ENCODE measurements around the gene CFAP126. TPM values are rescaled to one million over a fixed set of nuclear protein-coding genes. Genes with fewer than 3 reads are reported as not detected.
"Not testable (repeated sequence)": the region's sequence is repeated elsewhere in the genome, so short reads cannot be mapped to it uniquely, and the experiment has no call there.

The CFAP126 gene
- total and polyA plus RNA-seq, 5 donors from 2014 or later: not detected

DNA sequence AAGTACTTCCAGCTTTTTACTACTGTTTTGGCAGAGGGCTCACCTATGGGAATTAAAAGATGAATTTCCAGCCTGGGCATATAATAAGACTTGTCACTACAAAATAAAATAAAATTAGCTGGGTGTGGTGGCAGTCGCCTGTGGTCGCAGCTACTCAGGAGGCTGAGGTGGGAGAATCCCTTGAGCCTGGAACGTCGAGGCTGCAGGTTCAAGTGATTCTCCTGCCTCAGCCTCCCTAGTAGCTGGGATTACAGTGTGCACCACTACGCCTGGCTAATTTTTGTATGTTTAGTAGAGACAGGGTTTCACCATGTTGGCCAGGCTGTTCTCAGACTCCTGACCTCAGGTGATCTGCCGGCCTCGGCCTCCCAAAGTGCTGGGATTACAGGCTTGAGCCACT is 23.5 kb upstream of the CFAP126 start:
- peaks cover 0 to 44% (median 17%) of the 10 kb centered on the region in 4 donors for H3K4me1 Mint-ChIP-seq
- H3K9me3 Mint-ChIP-seq; H3K27me3 ChIP-seq (ENCODE audit: control insufficient read depth, insufficient read depth, low read length); H3K36me3 ChIP-seq (ENCODE audit: control insufficient read depth, insufficient read depth, low read length); ATAC-seq (ENCODE audit: low read depth in 2 of 2); DNase-seq; H3K9me3 ChIP-seq (ENCODE audit: control insufficient read depth in 2 of 2, low read length in 2 of 2); H3K27me3 Mint-ChIP-seq; H3K27ac ChIP-seq (ENCODE audit: insufficient read depth, low read length, poor library complexity, severe bottlenecking); H3K36me3 Mint-ChIP-seq: not testable (repeated sequence)
- peak overlapping the region; percentile 30 to 98 (median 74) for H3K4me3 Mint-ChIP-seq
- peak overlapping the region in 2 of 3 donors; percentile 99 for H3K27ac Mint-ChIP-seq
- Histone ChIP-seq H3K4me3 (ENCODE audit: low read depth, low read length) (peak overlapping the region; percentile 72), H3K4me1 (ENCODE audit: control insufficient read depth, insufficient read depth, low read length, poor library complexity, severe bottlenecking) (peaks cover 11% of the 10 kb centered on the region)

DNA sequence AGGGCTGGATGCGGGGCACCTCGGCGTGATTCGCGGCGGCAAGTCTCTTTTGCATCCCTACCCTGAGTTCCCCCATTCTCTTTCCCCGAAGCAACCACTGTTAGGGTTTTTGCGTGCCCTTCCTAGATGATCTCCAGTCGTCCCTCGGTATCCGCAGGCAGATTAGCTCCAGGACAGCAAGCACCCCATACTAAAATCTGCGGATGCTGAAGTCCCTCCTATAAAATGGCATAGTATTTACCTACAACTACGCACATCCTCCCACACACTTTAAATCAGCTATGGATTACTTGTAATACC is 22.8 kb upstream of the CFAP126 start:
- no peaks in the 10 kb centered on the region for H3K9me3 Mint-ChIP-seq
- peaks cover 0 to 45% (median 19%) of the 10 kb centered on the region in 4 donors for H3K4me1 Mint-ChIP-seq
- H3K4me3 Mint-ChIP-seq: peak overlapping the region; percentile 92 to 98 (median 92)
- Histone ChIP-seq H3K36me3 (ENCODE audit: control insufficient read depth, insufficient read depth, low read length) (no peaks in the 10 kb centered on the region), H3K4me1 (ENCODE audit: control insufficient read depth, insufficient read depth, low read length, poor library complexity, severe bottlenecking) (peaks cover 11% of the 10 kb centered on the region), H3K9me3 (ENCODE audit: control insufficient read depth in 2 of 2, low read length in 2 of 2) (no peaks in the 10 kb centered on the region), H3K4me3 (ENCODE audit: low read depth, low read length) (peak overlapping the region; percentile 72), H3K27ac (ENCODE audit: insufficient read depth, low read length, poor library complexity, severe bottlenecking) (peak overlapping the region; percentile 89), H3K27me3 (ENCODE audit: control insufficient read depth, insufficient read depth, low read length) (no peaks in the 10 kb centered on the region)
- ATAC-seq (ENCODE audit: low read depth in 2 of 2): peak; percentile 4 to 12
- H3K27ac Mint-ChIP-seq: peak overlapping the region; percentile 97 to 99 (median 99)
- H3K27me3 Mint-ChIP-seq: no peaks in the 10 kb centered on the region
- H3K36me3 Mint-ChIP-seq: no peaks in the 10 kb centered on the region
- DNase-seq: peak in 1 of 3 donors; percentile 49

DNA sequence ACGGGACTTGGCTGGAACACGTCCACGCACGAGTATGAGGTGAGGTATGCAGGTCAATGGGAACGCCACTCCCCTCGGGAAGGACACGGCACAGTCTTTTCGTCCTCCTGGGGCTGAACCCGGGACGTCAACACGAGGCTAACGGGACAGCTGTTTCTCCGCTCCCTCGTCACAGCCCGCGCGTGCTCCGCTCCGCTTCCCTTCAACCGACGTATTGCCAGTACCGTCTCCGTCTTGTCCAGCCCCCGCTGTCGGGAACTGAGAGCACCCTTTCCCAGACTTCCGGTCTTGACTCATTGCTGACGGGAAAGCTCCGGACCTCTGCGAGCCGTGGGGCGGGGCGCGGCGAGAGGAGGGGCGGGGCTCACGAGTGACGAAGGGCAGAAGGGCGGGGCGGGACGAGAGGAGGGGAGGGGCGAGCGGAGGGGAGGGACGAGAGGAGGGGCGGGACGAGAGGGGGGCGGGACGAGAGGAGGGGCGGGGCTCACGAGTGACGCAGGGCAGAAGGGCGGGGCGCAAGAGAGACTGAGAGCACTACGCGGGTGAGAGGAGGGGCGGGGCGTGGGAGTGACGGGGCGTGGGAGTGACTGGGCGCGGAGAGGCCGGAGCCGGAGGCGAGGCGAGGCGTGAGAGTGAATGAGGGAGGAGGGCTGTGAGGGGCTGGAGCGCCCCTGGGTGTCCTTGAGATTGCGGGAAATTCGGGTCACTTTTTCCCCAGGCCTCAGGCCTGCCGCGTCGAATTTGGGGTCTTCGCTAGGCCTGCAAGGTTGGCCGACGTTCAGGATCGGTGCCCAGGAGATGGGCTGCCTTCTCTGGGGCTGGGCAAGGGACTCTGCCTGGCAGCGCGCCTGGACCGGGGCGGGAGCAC is 22.2 kb upstream of the CFAP126 start:
- Mint-ChIP-seq H3K4me3 (peak overlapping the region; percentile 92 to 98 (median 92)), H3K36me3 (no peaks in the 10 kb centered on the region), H3K9me3 (no peaks in the 10 kb centered on the region), H3K27me3 (no peaks in the 10 kb centered on the region), H3K4me1 (peaks cover 0 to 45% (median 19%) of the 10 kb centered on the region in 4 donors), H3K27ac (peak overlapping the region; percentile 97 to 99 (median 99))
- H3K27me3 ChIP-seq (ENCODE audit: control insufficient read depth, insufficient read depth, low read length): no peaks in the 10 kb centered on the region
- peak overlapping the region; percentile 85 for H3K4me3 ChIP-seq (ENCODE audit: low read depth, low read length)
- peak overlapping the region; percentile 89 for H3K27ac ChIP-seq (ENCODE audit: insufficient read depth, low read length, poor library complexity, severe bottlenecking)
- DNase-seq: peak; percentile 92 to 95 (median 92)
- peak; percentile 89 to 90 for ATAC-seq (ENCODE audit: low read depth in 2 of 2)
- no peaks in the 10 kb centered on the region for H3K9me3 ChIP-seq (ENCODE audit: control insufficient read depth in 2 of 2, low read length in 2 of 2)
- H3K36me3 ChIP-seq (ENCODE audit: control insufficient read depth, insufficient read depth, low read length): no peaks in the 10 kb centered on the region
- H3K4me1 ChIP-seq (ENCODE audit: control insufficient read depth, insufficient read depth, low read length, poor library complexity, severe bottlenecking): peaks cover 11% of the 10 kb centered on the region

DNA sequence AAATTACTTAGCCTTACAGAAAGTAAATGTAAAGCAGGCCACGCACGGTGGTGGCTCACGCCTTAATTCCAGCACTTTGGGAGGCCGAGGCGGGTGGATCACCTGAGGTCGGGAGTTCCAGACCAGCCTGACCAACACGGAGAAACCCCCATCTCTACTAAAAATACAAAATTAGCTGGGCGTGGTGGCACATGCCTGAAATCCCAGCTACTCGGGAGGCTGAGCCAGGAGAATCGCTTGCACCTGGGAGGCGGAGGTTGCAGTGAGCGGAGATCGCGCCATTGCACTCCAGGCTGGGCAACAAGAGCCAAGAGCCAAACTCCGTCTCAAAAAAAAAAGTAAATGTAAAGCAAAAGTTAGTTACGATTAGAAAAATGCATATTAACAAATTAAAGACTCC is 21.5 kb upstream of the CFAP126 start:
- Histone ChIP-seq H3K4me3 (ENCODE audit: low read depth, low read length) (peak overlapping the region; percentile 85), H3K27ac (ENCODE audit: insufficient read depth, low read length, poor library complexity, severe bottlenecking) (peak overlapping the region; percentile 89), H3K4me1 (ENCODE audit: control insufficient read depth, insufficient read depth, low read length, poor library complexity, severe bottlenecking) (peaks cover 11% of the 10 kb centered on the region)
- H3K4me1 Mint-ChIP-seq: peaks cover 0 to 45% (median 20%) of the 10 kb centered on the region in 4 donors
- not testable (repeated sequence) for H3K36me3 ChIP-seq (ENCODE audit: control insufficient read depth, insufficient read depth, low read length); ATAC-seq (ENCODE audit: low read depth in 2 of 2); H3K9me3 Mint-ChIP-seq; H3K36me3 Mint-ChIP-seq; H3K27me3 ChIP-seq (ENCODE audit: control insufficient read depth, insufficient read depth, low read length); H3K9me3 ChIP-seq (ENCODE audit: control insufficient read depth in 2 of 2, low read length in 2 of 2); H3K27me3 Mint-ChIP-seq; DNase-seq
- H3K27ac Mint-ChIP-seq: peak overlapping the region; percentile 84 to 99 (median 99)
- H3K4me3 Mint-ChIP-seq: peak overlapping the region; percentile 92 to 98 (median 92)

DNA sequence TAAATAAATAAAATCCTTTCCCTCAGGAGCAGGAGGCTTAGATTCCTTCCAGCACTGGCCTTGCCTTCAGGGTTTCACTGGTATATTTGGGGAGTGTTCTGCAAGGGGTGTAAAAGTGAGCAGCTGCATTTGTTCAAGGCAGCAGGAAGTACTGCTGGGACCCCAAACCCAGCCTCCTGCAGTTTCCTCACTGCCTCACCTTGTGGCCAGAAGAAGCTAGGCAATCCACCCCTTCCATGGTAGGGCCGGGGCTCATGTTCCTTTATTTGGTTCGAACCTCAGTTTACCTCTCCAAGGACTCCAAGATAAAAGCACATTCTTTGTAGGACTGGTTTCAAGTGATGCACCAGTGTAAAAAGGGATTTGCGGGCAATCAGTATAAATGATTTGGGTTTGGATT is 21.0 kb upstream of the CFAP126 start:
- Histone ChIP-seq H3K36me3 (ENCODE audit: control insufficient read depth, insufficient read depth, low read length) (no peaks in the 10 kb centered on the region), H3K4me1 (ENCODE audit: control insufficient read depth, insufficient read depth, low read length, poor library complexity, severe bottlenecking) (peaks cover 11% of the 10 kb centered on the region), H3K27ac (ENCODE audit: insufficient read depth, low read length, poor library complexity, severe bottlenecking) (no peak overlapping the region), H3K27me3 (ENCODE audit: control insufficient read depth, insufficient read depth, low read length) (no peaks in the 10 kb centered on the region), H3K4me3 (ENCODE audit: low read depth, low read length) (no peak overlapping the region), H3K9me3 (ENCODE audit: control insufficient read depth in 2 of 2, low read length in 2 of 2) (no peaks in the 10 kb centered on the region)
- ATAC-seq (ENCODE audit: low read depth in 2 of 2) (no peak), DNase-seq (no peak)
- Mint-ChIP-seq H3K27me3 (no peaks in the 10 kb centered on the region), H3K27ac (peak overlapping the region in 2 of 3 donors; percentile 99), H3K36me3 (no peaks in the 10 kb centered on the region), H3K4me3 (peak overlapping the region; percentile 92 to 98 (median 92)), H3K4me1 (peaks cover 0 to 45% (median 21%) of the 10 kb centered on the region in 4 donors), H3K9me3 (no peaks in the 10 kb centered on the region)

DNA sequence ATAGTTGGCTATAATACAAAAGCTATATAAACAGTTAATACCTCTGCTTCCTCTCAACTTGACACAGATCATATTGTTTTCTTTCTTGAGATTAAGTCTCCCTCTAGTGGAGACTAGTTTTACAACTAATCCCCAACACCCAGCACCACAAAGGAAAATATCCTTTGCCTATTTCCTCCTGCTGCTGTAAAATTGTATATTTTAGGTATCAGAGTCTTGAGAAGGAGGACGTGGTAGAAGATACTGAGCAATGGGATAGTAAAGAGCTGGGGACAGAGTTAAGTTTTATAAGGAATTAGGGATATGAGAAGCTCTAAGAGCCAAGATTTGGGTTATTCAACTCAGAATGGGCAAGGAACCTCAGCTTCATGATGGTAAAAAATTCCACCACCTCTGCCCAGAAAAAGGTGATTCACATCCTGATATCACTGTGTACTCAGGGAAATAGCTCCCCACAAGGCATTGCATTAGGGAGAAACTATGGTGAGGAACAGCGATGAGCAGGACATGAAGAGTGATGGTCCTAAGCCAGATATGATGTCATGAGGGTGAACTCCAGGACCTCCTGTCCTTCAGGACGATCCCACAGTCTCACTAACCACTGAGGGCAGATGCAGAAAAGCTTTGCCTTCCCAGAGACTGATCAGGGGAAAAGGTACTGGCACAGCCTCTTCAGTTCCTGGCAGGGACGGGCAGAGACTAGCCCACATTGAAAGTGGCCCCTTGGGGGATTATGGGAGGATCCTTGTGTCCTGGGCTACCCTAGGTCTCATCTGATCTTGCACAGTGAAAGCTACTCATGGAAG is 14.7 kb upstream of the CFAP126 start:
- peaks cover 4 to 21% (median 12%) of the 10 kb centered on the region in 4 donors for H3K4me1 Mint-ChIP-seq
- Histone ChIP-seq H3K4me3 (ENCODE audit: low read depth, low read length) (no peak overlapping the region), H3K36me3 (ENCODE audit: control insufficient read depth, insufficient read depth, low read length) (no peaks in the 10 kb centered on the region), H3K27ac (ENCODE audit: insufficient read depth, low read length, poor library complexity, severe bottlenecking) (no peak overlapping the region), H3K9me3 (ENCODE audit: control insufficient read depth in 2 of 2, low read length in 2 of 2) (no peaks in the 10 kb centered on the region), H3K4me1 (ENCODE audit: control insufficient read depth, insufficient read depth, low read length, poor library complexity, severe bottlenecking) (no peaks in the 10 kb centered on the region), H3K27me3 (ENCODE audit: control insufficient read depth, insufficient read depth, low read length) (no peaks in the 10 kb centered on the region)
- ATAC-seq (ENCODE audit: low read depth in 2 of 2): peak; percentile 77 to 78
- DNase-seq: peak in 2 of 3 donors; percentile 59 to 73
- no peaks in the 10 kb centered on the region for H3K27me3 Mint-ChIP-seq
- no peaks in the 10 kb centered on the region for H3K9me3 Mint-ChIP-seq
- no peaks in the 10 kb centered on the region for H3K36me3 Mint-ChIP-seq
- peak overlapping the region in 1 of 4 donors; percentile 16 for H3K4me3 Mint-ChIP-seq
- peak overlapping the region in 1 of 3 donors; percentile 77 for H3K27ac Mint-ChIP-seq

DNA sequence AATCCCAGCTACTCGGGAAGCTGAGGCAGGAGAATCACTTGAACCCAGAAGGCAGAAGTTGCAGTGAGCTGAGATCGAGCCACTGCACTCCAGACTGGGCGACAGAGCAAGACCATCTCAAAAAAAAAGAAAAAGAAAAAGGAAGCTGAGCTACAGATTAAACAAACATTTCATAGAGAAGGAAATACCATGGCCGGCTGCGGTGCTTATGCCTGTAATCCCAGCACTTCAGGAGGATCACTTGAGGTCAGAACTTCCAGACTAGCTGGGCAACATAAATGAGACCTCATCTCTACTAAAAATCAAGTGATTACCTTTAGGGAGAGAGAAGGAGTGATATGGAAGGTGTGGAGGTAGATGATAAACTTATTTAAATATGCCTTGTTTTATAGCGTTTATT is 14.0 kb upstream of the CFAP126 start:
- no peak for ATAC-seq (ENCODE audit: low read depth in 2 of 2)
- H3K27me3 Mint-ChIP-seq: no peaks in the 10 kb centered on the region
- H3K4me3 Mint-ChIP-seq: no peak overlapping the region
- H3K36me3 Mint-ChIP-seq: no peaks in the 10 kb centered on the region
- Histone ChIP-seq H3K27ac (ENCODE audit: insufficient read depth, low read length, poor library complexity, severe bottlenecking) (no peak overlapping the region), H3K27me3 (ENCODE audit: control insufficient read depth, insufficient read depth, low read length) (no peaks in the 10 kb centered on the region), H3K9me3 (ENCODE audit: control insufficient read depth in 2 of 2, low read length in 2 of 2) (no peaks in the 10 kb centered on the region), H3K4me3 (ENCODE audit: low read depth, low read length) (no peak overlapping the region), H3K4me1 (ENCODE audit: control insufficient read depth, insufficient read depth, low read length, poor library complexity, severe bottlenecking) (no peaks in the 10 kb centered on the region), H3K36me3 (ENCODE audit: control insufficient read depth, insufficient read depth, low read length) (no peaks in the 10 kb centered on the region)
- H3K9me3 Mint-ChIP-seq: no peaks in the 10 kb centered on the region
- DNase-seq: no peak
- no peak overlapping the region for H3K27ac Mint-ChIP-seq
- H3K4me1 Mint-ChIP-seq: peaks cover 4 to 14% (median 7%) of the 10 kb centered on the region in 4 donors

Data from CD4-positive, CD25-positive, alpha-beta regulatory T cell (primary cell).